Measurements from ENCODE around the gene HVCN1. TPM values are rescaled to one million over a fixed set of nuclear protein-coding genes. Genes with fewer than 3 reads are reported as not detected.
"Not testable (repeated sequence)": the region's sequence is repeated elsewhere in the genome, so short reads cannot be mapped to it uniquely, and the experiment has no call there.

Gene HVCN1
- total RNA-seq, 1 donor from 2014 or later = 2.2 TPM

GRCh38 chr12:110668480-110669192 lies 20.3 kb downstream of the HVCN1 start:
- DNase-seq (ENCODE audit: low read depth, low spot score) = no peak

DNA sequence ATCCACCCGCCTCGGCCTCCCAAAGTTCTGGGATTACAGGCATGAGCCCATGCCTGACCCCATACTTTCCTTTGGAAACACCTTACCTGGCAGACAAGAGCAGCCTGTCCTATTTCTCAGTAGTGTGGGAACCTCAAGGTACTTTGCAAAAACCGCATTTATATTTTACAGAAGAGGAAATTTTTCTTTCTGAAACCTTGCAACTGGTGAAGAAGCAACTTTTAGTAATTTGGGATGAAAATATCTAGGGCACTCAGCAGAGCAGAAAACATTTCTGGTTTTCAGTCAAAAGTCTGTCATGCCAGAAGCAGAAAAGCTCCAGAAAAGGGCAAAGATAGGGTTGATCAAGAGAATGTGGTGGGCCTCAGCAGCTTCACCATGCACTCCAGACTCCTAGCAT lies 21.2 kb downstream of the HVCN1 start:
- DNase-seq (ENCODE audit: low read depth, low spot score) = no peak

DNA sequence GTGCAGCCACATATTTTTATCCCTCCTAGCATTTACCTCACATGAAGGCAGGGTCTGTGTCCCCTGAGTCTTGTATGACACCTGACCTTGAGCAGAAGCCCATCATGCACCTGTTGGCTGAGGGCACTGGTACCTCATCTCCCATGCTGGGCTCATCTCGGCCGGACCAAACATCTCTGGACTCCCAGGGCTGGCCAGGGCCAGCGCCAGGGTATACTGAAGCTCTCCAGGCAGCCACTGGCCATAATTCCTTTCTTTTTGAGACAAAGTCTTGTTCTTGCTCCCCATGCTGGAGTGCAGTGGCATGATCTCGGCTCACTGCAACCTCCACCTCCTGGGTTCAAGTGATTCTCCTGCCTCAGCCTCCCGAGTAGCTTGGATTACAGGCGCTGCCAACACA lies 22.0 kb downstream of the HVCN1 start:
- no peak for DNase-seq (ENCODE audit: low read depth, low spot score)

DNA sequence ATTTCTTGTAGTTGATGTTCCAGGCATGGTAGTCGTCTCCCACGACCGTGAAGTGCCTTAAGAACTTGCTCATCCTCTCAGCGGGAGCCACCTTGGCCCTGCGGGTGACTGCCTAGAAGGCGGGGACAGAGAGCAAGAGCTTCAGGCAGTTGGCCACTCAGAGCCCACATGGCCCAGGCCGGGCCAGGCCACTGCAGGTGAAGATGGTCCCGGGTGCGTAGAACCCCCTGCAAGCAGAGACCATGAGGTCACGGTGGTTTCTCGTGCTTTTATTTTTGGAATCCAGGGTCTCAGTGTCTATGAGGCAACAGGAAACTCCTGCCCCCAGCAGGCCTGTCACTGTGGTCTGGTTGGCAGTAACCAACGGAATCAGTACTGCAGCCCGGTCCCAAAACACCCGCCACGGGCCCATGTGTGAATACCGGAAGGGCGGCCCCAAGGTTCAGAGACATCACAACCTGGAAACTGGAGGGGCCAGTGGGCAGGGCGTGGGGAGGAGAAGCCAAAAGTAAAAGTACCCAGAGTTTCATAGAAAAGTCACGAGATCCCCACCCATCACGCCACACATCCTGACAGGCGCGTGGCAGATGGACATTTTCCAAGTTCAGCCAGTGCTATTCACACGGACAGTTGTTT lies 27.5 kb downstream of the HVCN1 start:
- DNase-seq (ENCODE audit: low read depth, low spot score) = no peak

DNA sequence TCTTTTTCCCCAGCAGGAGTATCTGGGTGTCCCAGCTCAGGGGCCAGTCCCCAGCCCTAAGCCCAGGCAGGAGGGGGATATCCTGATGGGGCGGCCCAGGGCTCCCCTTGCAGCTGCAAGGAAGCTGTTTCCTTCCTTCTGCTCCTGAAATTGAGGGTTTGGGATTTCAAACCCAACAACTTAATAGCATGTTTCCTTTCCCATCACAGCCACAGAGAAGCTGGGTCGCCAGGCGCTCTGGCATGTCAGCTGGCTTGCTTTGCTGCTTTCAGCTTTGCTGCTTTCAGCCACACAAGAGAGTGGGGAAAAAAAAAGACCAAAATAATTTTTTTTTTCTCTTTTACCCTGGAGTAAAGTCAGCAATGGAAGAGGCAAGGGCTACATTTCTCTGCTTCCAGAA lies 30.0 kb downstream of the HVCN1 start:
- no peak for DNase-seq (ENCODE audit: low read depth, low spot score)

- DNase-seq (ENCODE audit: low read depth, low spot score) = no peak
Observed at GRCh38 chr12:110658242-110658641, 30.7 kb downstream of the HVCN1 start.

- DNase-seq (ENCODE audit: low read depth, low spot score) = no peak
Observed at GRCh38 chr12:110657747-110658146, 31.2 kb downstream of the HVCN1 start.

- DNase-seq (ENCODE audit: low read depth, low spot score) = no peak
Observed at GRCh38 chr12:110656071-110656655, 32.8 kb downstream of the HVCN1 start.

GRCh38 chr12:110654238-110654637 lies 34.7 kb downstream of the HVCN1 start:
- DNase-seq (ENCODE audit: low read depth, low spot score) = not testable (repeated sequence)

DNA sequence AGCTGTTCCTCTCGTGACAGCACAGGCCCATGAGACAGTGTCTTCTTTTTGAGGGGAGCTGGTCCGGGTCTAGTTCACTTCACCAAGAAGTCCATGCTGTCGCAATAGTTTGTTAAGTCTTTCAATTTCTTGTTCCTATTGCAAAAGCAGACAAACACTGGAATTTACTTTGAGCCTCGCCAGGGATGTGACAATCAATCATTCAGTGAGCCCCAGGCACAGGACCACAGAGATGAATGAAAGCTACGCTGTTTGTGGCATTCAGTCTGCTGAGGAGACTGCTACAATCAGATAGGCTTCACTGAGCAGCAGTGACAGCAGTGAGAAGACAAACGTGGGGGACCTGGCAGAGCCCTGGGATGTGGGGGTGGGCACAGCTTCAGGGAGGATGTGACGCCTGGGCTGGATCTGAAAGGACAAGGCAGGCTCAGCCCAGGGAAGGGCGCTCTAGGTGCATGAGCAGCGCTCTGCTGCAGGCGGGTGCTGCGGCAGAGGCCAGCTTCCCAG lies 39.5 kb downstream of the HVCN1 start:
- no peak for DNase-seq (ENCODE audit: low read depth, low spot score)

- no peak for DNase-seq (ENCODE audit: low read depth, low spot score)
Observed at GRCh38 chr12:110647631-110648040, 41.3 kb downstream of the HVCN1 start.

GRCh38 chr12:110641521-110641920 lies 47.4 kb downstream of the HVCN1 start:
- DNase-seq (ENCODE audit: low read depth, low spot score) = no peak

DNA sequence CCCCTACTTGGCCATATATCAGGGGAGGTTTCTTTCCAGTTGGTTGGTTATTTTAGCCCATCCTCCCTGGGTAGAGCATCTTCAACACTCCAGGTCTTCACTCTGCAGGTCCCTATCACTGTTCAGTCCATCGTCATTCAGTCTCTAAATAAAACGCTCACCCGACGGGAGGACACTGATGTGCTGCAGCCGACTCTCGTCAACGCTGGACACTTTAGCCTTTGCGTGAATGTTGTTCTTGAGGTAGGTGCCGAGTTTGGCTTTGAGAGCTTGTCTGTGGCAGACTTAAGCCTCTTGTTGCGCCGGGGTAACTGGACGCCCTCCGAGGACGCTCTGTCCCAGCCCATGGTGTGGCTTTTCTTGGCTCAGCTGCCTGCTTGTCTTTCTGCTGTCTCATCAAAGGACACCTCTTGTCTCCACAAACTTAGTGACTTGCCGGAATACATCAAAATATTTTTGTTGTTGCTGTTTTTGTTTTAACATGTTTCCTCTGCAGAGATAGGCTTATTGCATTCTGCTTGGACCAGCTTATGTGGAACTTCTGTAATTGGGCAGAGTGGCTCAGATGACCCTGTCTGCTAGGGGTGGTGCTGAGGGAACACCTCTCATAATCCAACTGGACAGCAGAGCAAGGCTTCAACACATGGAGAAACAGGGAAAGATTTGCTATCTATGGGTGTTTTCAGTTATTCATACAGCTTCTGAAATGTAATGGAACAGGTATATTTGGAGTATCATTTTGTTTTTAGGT lies 48.5 kb downstream of the HVCN1 start:
- no peak for DNase-seq (ENCODE audit: low read depth, low spot score)

DNA sequence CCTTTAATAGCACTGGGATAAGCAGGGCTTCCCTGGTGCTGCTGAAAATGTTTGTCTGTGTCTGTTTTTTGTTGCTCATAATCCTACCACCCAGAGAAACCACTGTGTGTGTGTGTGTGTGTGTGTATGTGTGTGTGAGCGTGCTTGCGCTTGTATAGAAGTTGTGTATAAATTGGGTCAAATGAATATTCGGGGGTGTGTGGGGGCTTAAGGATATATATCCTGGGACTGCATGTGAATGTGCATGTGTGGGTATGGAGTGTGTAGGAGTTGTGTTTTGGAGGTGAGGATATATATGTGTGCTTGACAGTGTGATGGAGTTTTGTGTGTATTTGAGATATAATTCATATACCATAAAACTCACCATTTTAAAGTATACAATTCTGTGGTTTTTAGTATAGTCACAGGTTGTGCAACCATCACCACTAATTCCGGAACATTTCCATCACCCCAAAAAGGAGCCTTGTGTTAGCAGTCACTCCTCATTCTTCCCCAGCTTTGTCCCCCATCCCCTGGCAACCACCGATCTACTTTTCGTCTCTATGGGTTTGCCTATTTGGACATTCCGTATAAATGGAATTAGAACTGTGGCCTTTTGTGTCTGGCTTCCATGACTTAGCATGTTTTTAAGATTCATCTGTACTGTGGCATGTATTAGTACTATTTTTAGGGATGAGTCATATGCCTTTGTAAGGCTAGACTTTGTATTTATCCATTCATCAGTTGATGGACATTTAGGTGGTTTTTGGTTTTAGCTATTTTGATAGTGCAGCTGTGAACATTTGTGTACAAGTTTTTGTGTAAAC lies 49.4 kb downstream of the HVCN1 start:
- DNase-seq (ENCODE audit: low read depth, low spot score) = no peak

- DNase-seq (ENCODE audit: low read depth, low spot score) = no peak
Observed at GRCh38 chr12:110638796-110639195, 50.1 kb downstream of the HVCN1 start.

GRCh38 chr12:110637869-110638441 lies 51.0 kb downstream of the HVCN1 start:
- DNase-seq (ENCODE audit: low read depth, low spot score) = no peak

- no peak for DNase-seq (ENCODE audit: low read depth, low spot score)
Observed at GRCh38 chr12:110636516-110636915, 52.4 kb downstream of the HVCN1 start.

- DNase-seq (ENCODE audit: low read depth, low spot score) = no peak
Observed at GRCh38 chr12:110635055-110635454, 53.9 kb downstream of the HVCN1 start.

- DNase-seq (ENCODE audit: low read depth, low spot score) = no peak
Observed at GRCh38 chr12:110627500-110628195, 61.3 kb downstream of the HVCN1 start.

DNA sequence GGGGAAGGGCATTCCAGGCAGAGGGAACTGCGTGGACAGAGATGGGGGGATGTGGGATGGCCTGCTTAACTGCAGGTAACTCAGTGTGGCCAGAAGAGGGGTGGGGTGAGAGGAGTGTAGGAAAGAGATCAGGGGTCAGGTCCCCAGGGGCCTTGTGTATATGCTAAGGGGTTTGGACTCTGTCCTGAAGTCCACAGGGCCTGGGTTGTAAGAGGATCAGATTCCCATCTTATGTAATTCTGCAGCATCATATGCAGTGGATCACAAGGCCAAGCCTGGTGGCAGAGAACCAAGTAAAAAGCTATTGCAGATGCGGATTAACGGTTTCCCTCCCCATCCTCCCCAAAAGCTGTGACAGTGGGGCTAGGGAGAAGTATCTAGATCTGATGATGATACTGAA lies 66.3 kb downstream of the HVCN1 start:
- no peak for DNase-seq (ENCODE audit: low read depth, low spot score)
